Measurements from ENCODE around the gene GABRB3.

Gene GABRB3

DNA sequence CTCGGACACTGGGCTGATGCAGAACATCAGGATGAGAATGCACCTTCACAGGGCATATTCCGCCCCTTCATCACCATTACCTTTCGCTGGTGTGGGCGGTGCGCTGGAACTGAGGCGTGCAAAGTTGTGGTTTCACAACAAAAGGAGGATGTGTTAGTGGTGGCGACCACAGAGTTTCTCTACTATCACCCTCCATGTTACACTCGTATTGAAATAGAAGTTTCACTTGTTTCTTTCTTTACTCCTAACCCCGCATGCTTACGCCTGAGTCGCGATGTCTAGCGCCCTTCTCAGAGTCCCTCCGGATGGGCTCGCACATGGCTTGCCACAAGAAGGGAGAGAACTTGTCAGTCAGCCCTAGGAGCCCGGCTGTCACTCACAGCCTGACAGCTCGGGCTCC lies 148.7 kb downstream of the GABRB3 start:
- no peak for DNase-seq
- Histone ChIP-seq H3K4me3 (ENCODE audit: low read depth, low read length) (no peak overlapping the region), H3K27ac (no peak overlapping the region), H3K36me3 (replicated peaks) (no peaks in the 10 kb centered on the region), H3K27me3 (replicated peaks) (no peaks in the 10 kb centered on the region)
- TF ChIP-seq, protein P1, sequence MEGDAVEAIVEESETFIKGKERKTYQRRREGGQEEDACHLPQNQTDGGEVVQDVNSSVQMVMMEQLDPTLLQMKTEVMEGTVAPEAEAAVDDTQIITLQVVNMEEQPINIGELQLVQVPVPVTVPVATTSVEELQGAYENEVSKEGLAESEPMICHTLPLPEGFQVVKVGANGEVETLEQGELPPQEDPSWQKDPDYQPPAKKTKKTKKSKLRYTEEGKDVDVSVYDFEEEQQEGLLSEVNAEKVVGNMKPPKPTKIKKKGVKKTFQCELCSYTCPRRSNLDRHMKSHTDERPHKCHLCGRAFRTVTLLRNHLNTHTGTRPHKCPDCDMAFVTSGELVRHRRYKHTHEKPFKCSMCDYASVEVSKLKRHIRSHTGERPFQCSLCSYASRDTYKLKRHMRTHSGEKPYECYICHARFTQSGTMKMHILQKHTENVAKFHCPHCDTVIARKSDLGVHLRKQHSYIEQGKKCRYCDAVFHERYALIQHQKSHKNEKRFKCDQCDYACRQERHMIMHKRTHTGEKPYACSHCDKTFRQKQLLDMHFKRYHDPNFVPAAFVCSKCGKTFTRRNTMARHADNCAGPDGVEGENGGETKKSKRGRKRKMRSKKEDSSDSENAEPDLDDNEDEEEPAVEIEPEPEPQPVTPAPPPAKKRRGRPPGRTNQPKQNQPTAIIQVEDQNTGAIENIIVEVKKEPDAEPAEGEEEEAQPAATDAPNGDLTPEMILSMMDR (IDR thresholded peaks at IDR 0.05; ENCODE audit: low read depth, low read length, missing control alignments): no peak
- in situ Hi-C loops (cut with HindIII; ENCODE audit: low pct_ligation_motif_present, low sequenced_read_pairs): no loop called here

DNA sequence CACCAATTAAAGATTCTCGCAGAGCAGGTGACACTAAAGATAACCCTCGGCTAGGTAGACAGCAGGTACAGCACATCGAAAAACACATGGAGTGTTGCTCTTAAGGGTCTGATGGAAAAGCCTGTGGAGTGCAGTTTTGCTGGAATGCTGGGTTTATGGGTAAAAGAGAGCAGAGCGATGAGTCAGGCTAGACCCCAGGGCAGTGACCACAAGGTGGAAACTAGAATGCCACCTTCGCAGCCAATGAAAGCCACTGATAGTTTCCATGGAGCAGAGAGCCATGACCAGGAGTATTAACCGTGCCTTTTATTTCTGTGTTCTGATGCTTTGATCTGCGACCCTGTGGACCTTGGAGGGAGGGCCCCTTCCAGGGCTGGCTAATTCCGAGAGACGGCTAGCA lies 149.8 kb downstream of the GABRB3 start:
- no peak for DNase-seq
- no peaks in the 10 kb centered on the region for H3K36me3 ChIP-seq (replicated peaks)
- in situ Hi-C loops (cut with HindIII; ENCODE audit: low pct_ligation_motif_present, low sequenced_read_pairs): no loop called here
- no peaks in the 10 kb centered on the region for H3K27me3 ChIP-seq (replicated peaks)
- TF ChIP-seq, protein P1 (IDR thresholded peaks at IDR 0.05; ENCODE audit: low read depth, low read length, missing control alignments): no peak
- H3K4me3 ChIP-seq (ENCODE audit: low read depth, low read length): no peak overlapping the region
- no peak overlapping the region for H3K27ac ChIP-seq

GRCh38 chr15:26621816-26622215 lies 151.1 kb downstream of the GABRB3 start:
- no peaks in the 10 kb centered on the region for H3K27me3 ChIP-seq (replicated peaks)
- DNase-seq: no peak
- H3K36me3 ChIP-seq (replicated peaks): no peaks in the 10 kb centered on the region
- H3K4me3 ChIP-seq (ENCODE audit: low read depth, low read length): no peak overlapping the region
- TF ChIP-seq, protein P1 (IDR thresholded peaks at IDR 0.05; ENCODE audit: low read depth, low read length, missing control alignments): no peak
- H3K27ac ChIP-seq: no peak overlapping the region
- in situ Hi-C loops (cut with HindIII; ENCODE audit: low pct_ligation_motif_present, low sequenced_read_pairs): no loop called here

- Histone ChIP-seq H3K36me3 (replicated peaks) (no peaks in the 10 kb centered on the region), H3K4me3 (ENCODE audit: low read depth, low read length) (no peak overlapping the region), H3K27me3 (replicated peaks) (no peaks in the 10 kb centered on the region), H3K27ac (no peak overlapping the region)
- DNase-seq: no peak
- TF ChIP-seq, protein P1 (IDR thresholded peaks at IDR 0.05; ENCODE audit: low read depth, low read length, missing control alignments): no peak
- in situ Hi-C loops (cut with HindIII; ENCODE audit: low pct_ligation_motif_present, low sequenced_read_pairs): no loop called here
These were observed 152.1 kb downstream of the GABRB3 start for GRCh38 chr15:26620528-26621458.

- TF ChIP-seq, protein P1 (IDR thresholded peaks at IDR 0.05; ENCODE audit: low read depth, low read length, missing control alignments): no peak
- H3K27me3 ChIP-seq (replicated peaks): no peaks in the 10 kb centered on the region
- in situ Hi-C loops (cut with HindIII; ENCODE audit: low pct_ligation_motif_present, low sequenced_read_pairs): no loop called here
- H3K36me3 ChIP-seq (replicated peaks): no peaks in the 10 kb centered on the region
- H3K4me3 ChIP-seq (ENCODE audit: low read depth, low read length): no peak overlapping the region
- no peak for DNase-seq
- no peak overlapping the region for H3K27ac ChIP-seq
These were observed 157.0 kb downstream of the GABRB3 start for GRCh38 chr15:26615927-26616302.
